GM18519 (cell line): ENCODE results near the gene SDHA.
"Not testable (repeated sequence)": the region's sequence is repeated elsewhere in the genome, so short reads cannot be mapped to it uniquely, and the experiment has no call there.

Experiments
- ATAC-seq: cut with Tn5 transposase; IDR thresholded peaks from one replicate; pipeline ENCODE4 v1.9.1; 2021; ENCODE audit warnings: mild to moderate bottlenecking, moderate library complexity; ENCODE audit not compliant: unreplicated experiment, low FRiP score

The SDHA gene

GRCh38 chr5:196350-196749 lies 21.8 kb upstream of the SDHA start:
- ATAC-seq, result no peak

DNA sequence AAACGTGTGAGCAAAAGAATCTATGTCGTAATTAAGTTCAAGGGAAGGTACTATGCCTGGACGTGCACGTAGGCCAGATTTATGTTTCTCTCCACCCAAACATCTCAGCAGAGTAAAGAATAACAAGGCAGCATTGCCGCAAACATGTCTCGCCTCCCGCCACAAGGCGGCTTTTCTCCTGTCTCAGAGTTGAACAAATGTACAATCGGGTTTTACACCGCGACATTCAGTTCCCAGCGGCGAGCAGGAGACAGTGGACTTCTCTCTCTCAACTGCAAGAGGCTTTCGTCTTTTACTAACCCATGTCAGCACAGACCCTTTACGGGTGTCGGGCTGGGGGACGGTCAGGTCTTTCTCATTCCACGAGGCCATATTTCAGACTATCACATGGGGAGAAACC lies 21.1 kb upstream of the SDHA start:
- ATAC-seq, result not testable (repeated sequence)

DNA sequence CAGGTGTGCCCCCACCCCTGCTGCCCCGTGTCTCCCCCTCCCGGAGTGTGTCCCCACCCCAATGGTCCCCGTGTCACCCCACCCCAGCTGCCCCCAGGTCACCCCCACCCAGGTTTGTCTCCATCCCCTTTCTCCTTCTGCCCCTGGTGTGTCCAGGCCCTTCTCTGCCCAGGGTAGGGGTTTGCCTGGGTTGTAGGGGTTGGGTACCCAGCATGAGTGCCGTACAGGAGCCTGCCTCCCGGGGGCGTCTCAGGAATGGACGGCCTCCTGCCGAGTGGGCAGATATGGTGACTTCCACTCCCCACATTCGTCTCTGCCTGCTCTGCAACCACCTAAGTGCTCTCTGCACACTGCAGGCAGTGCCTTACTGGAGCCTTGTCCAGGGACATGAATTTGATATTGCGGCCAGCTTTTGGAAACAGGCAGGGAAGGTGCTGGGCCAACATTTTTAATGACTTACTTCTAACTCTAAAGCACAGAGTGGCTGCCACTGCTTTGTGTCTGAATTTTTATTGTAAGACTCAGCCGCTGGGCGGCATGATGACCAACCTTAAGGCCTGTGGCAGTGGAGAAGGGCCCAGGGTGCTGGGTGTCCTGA lies 20.1 kb upstream of the SDHA start:
- ATAC-seq, result no peak

- ATAC-seq, result no peak
Observed at GRCh38 chr5:198516-199196, 19.5 kb upstream of the SDHA start.

DNA sequence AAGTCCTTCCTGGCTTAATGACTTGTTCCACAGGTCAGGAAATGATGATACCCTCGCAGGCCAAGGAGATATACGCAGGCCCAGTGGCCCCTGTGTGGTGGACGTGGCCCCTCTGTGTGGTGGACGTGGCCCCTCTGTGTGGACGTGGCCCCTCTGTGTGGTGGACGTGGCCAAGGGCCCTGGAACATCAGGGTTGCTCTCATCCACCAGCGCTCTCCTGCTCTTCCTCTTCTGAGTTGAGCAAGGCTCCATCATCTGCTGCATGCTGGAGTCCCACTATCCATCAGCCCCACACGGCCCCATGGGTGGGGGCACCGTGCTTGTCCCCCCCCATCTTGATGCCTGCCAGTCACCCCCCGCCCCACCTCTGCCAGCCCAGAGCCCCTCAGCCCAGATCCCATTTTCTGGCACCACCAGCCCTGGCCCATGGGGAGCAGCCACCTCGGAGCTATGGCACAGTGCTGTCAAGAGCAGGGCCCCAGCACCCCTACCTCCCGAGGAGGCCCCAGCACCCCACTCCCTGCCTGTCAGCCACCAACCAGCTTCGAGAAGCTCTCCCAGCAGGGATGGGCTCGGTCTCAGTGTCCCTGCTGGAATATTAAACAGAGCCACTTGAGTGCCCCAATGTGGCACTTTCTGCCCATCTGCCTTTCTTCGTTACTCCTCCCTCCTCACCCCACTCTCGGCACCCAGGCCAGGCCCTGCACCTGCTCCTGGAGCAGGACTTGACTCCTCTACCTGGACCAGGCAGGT lies 18.7 kb upstream of the SDHA start:
- ATAC-seq, result no peak

GRCh38 chr5:199950-200645 lies 18.0 kb upstream of the SDHA start:
- no peak for ATAC-seq

DNA sequence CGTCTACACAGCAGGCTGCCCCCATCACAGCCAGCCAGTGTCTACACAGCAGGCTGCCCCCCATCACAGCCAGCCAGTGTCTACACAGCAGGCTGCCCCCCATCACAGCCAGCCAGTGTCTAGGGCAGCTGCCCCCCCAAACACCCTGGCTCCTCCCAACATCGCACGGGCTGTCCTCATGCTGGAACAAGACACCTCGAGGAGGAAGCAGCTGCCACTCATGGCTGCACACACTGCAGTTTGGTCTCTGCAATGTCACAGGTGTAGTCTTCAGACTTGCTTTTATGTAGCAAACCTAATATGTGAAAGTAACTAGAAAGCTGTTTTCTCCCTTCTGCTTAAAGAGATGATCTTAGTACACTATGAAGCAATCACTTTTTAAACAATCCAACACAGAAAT lies 17.1 kb upstream of the SDHA start:
- no peak for ATAC-seq

DNA sequence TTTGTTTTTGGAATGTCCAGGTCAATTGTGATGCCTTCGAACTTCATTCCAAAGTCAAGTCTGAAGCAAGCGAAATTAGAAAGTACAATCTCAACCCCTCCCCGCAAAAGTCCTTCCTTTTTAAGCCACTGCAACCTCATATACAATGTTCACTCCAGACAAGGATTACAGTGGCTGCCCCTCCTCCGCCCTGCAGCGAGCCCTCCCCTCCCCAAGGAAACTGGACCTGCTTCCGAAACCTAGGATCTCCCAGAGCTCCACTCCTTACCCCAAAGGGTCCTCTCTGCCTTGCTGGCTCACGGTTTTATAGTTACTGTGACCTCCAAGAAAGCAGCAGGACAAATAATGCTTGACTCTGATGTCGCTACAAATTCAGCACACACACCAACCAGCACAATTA lies 16.4 kb upstream of the SDHA start:
- no peak for ATAC-seq

DNA sequence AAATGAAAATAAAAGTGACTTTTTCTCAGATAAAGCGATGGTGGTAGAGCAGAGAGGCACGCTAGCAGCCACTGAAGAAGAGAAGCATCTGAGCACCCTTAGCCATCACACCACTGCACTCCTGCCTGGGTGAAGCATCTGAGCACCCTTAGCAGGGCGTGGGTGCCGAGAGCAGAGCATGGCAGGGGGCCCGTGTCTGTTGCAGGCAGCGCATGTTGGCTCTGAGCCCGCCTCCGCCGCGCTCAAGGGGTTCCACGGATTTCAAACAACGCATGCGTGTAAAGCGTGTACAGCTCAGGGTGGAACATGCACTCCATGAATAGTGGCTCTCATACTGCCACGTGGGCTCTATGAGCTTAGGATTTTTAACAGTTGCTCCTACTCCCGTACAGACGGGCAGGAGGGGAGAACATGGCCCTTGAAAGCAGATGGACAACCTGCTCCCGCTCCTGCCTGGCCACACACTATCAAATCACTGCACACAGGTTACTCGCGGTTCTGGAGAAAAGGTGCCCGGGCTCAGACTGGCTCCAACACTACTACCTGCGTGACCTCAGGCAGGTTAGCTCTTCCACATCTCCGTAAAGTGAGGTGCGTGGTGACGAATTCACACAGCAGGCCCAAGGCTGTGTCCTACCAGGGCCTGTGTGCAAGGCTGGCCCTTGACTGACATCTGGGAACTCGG lies 14.7 kb upstream of the SDHA start:
- no peak for ATAC-seq

GRCh38 chr5:204001-204400 lies 14.1 kb upstream of the SDHA start:
- no peak for ATAC-seq

GRCh38 chr5:204462-204861 lies 13.7 kb upstream of the SDHA start:
- ATAC-seq, result no peak

DNA sequence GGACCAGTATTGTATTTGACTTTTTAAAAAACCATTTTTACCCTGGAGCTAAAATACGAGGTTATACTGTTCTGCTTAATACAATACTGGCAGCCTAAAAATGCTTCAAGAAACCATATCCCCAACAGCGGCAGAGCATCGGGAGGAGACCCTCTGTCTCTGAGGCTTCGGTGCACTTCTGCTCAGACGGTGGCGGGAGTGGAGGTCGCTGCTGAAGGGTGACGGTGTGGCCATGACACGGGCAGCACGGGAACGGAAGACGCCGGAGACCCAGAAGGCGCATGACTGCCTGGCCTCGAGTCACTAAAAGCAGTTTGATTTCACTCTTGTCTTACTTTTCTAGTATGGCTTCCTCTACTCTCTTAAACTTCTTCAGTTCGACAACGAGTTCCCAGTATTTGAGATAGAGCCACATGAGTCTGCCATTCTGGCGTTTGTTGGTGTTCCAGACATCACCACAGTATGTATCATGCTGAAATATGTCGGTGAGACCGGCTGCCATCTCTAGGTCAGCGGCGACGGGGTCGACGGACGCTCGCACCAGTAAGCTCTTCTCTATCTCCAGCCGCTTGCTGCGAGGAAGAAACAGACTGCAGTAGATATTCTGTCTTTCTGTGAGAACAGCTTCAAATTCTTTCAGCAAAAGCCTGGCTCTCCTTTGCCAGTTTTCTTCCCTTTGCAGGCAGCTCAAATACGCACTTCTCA lies 13.0 kb upstream of the SDHA start:
- ATAC-seq, result no peak

GRCh38 chr5:206406-206805 lies 11.7 kb upstream of the SDHA start:
- no peak for ATAC-seq

- no peak for ATAC-seq
Observed at GRCh38 chr5:206927-207536, 11.1 kb upstream of the SDHA start.

DNA sequence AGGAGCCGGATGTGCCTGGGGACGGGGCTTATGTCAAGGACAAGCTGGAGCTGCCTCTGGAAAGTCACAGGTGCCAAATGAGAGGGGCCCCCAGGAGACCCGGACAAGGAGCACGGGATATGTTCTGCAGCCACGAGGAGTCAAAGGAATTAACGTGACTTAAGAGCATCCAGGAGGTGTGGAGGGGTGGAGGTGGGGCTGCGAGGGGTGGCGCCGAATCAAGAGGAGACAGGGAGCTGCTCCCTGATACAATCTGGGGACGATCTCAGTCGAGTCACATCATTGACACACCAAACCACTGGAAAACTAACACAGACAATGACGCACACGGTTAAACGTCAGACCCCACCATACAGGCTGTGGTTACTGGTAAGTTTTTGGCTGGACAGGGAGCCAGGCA lies 10.5 kb upstream of the SDHA start:
- no peak for ATAC-seq

DNA sequence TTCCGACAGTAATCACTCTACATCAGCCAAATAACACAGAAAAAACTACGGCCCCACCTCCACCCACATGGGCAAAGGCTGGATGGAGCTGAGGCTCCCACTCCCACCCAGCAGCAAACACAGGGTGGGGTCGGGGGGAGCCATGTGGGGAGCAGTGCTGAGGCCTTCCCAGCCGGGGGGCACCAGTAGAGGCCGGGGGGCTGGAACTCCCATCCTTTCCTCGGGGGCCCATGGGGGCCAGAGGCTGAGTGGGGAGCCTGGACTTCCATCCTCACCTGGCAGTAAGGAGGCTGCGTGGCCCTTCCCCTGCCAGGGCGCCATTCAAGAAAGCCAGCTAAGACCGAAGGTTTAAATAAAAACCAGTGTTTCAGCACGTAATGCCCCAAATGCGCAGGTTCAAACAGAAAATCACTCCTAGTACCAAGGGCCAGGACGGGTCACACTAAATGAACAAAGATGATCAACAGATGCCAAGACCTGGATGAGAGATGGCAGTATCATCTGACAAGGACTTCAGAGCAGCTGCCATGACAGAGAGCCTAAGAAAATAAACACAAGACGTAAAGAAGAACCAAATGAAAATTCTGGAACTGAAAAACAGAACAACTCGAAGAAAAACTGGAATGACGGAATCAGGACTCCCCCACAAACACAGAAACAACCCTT lies 9.5 kb upstream of the SDHA start:
- ATAC-seq, result no peak

- no peak for ATAC-seq
Observed at GRCh38 chr5:213803-214395, 4.2 kb upstream of the SDHA start.

GRCh38 chr5:215256-215655 lies 2.9 kb upstream of the SDHA start:
- not testable (repeated sequence) for ATAC-seq

GRCh38 chr5:216076-216475 lies 2.0 kb upstream of the SDHA start:
- not testable (repeated sequence) for ATAC-seq
